Measurements from ENCODE around the gene FFAR3. TPM values are rescaled to one million over a fixed set of nuclear protein-coding genes. Genes with fewer than 3 reads are reported as not detected.

Gene FFAR3
- total and polyA plus RNA-seq, 2 of the 13 experiments (the other 11 are each of a cell fraction or from before 2014, with no cell fraction given), result not detected

- intact Hi-C loops (cut with micrococcal nuclease; ENCODE audit: unreplicated experiment), result no loop called here
- FAIRE-seq, result no peak
- ChIA-PET POLR2A (interaction anchor here (1.1 kb wide), 1 partner anchor 30 kb away, joined by 3 read pairs; no protein-coding TSS in a partner anchor), CTCF (ENCODE audit: low intra/inter-chr PET ratio, low total read pairs) (no interaction called here)
- Histone ChIP-seq H3K9me3 (ENCODE audit: low read length) (no peaks in the 10 kb centered on the region), H3K9ac (ENCODE audit: insufficient read depth, low read depth, low read length) (no peak overlapping the region), H4K20me1 (ENCODE audit: insufficient read depth, low read length) (no peaks in the 10 kb centered on the region), H2AFZ (ENCODE audit: low read length) (no peak overlapping the region), H3K27me3 (ENCODE audit: control insufficient read depth in 1 of 2, insufficient read depth in 2 of 2, low read length in 2 of 2) (no peaks in the 10 kb centered on the region), H3K4me2 (ENCODE audit: low read depth, low read length) (no peak overlapping the region), H3K79me2 (ENCODE audit: insufficient read depth, low read length) (no peaks in the 10 kb centered on the region), H3K4me3 (replicated peaks in 1 of 3; ENCODE audit: insufficient read depth in 1 of 3, low read depth in 2 of 3, low read length in 3 of 3) (no peak overlapping the region), H3K4me1 (ENCODE audit: insufficient read depth, low read length) (peaks cover 99% of the 10 kb centered on the region), H3K36me3 (replicated peaks in 1 of 2; ENCODE audit: control insufficient read depth in 1 of 2, insufficient read depth in 2 of 2, low read length in 2 of 2) (no peaks in the 10 kb centered on the region), H3K27ac (ENCODE audit: extremely low read length, insufficient read depth, low read length) (no peak overlapping the region)
- DNase-seq (ENCODE audit: low spot score), result no peak
- in situ Hi-C loops (cut with HindIII; ENCODE audit: extremely low pct_ligation_motif_present, low pct_unique_long_range_greater_than_20kb), result no loop called here
- ATAC-seq, result peak; percentile 16
- BruUV-seq (replicated peaks), result no TSS peak
- TF ChIP-seq ZNF770 (CRISPR knock-in tag; IDR thresholded peaks at IDR 0.05) (0 out of 2 replicates have a peak, but pooled peaks have one; percentile 51), ZNF121 (CRISPR knock-in tag; IDR thresholded peaks at IDR 0.05) (peak; percentile 60), PBX2 (CRISPR knock-in tag; IDR thresholded peaks at IDR 0.05) (no peak)
- 89% methylated on average over 9 of the region's 10 CpGs for WGBS (ENCODE audit: low lambda C conversion rate)
Observed at GRCh38 chr19:35310811-35311465, 47.3 kb upstream of the FFAR3 start.
